ENCODE results near the gene URI1.

Gene URI1

DNA sequence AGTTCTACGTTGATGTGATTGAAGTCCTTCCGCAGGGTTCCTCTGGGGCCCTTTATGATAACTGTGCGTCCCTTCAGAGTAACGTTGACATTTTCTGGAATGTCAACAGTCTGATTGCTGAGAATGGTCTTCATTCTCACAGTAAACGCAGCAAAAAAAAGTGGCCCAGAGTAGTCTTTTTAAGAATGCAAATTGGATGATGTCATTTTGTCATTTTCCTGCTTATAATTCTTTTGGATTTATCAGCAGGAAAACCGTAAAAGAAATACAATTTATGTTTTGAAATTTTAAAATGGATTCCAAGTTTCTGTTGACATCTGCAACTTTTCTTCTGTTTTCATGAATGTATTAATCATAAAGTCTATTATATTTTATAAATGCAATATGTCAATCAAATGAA is 14.8 kb downstream of the URI1 start:
- H3K27ac ChIP-seq (ENCODE audit: extremely low read depth, low read depth, low read length) = 0 out of 2 replicates have a peak overlapping the region, but pooled peaks have one; percentile 24
- peaks cover 26% of the 10 kb centered on the region for H3K4me1 ChIP-seq (ENCODE audit: control insufficient read depth, insufficient read depth, low read length)
- H3K9me3 ChIP-seq (ENCODE audit: control insufficient read depth, insufficient read depth, low read depth, low read length) = peaks cover 2% of the 10 kb centered on the region; the same call in 1 of the 2 replicates
- TF ChIP-seq ZNF629 (tag by site-specific recombination; IDR thresholded peaks at IDR 0.05) (peak; percentile 18; the same call in 1 of the 2 replicates), OSR2 (tag by site-specific recombination; IDR thresholded peaks at IDR 0.05) (no peak), BCL6B (tag by site-specific recombination; IDR thresholded peaks at IDR 0.05) (no peak), ZNF513 (tag by site-specific recombination; IDR thresholded peaks at IDR 0.05) (no peak), ZIC2 (tag by site-specific recombination; IDR thresholded peaks at IDR 0.05) (no peak), PRDM6 (tag by site-specific recombination; IDR thresholded peaks at IDR 0.05) (peak; percentile 58), ZBTB17 (tag by site-specific recombination; IDR thresholded peaks at IDR 0.05) (no peak), KLF9 (tag by site-specific recombination; IDR thresholded peaks at IDR 0.05; ENCODE audit: low read depth) (no peak), SP7 (tag by site-specific recombination; IDR thresholded peaks at IDR 0.05) (peak; percentile 19; the same call in 1 of the 2 replicates), ZNF350 (tag by site-specific recombination; IDR thresholded peaks at IDR 0.05) (no peak), ZBTB20 (tag by site-specific recombination; IDR thresholded peaks at IDR 0.05) (0 out of 2 replicates have a peak, but pooled peaks have one; percentile 24), ZNF362 (tag by site-specific recombination; IDR thresholded peaks at IDR 0.05) (peak; percentile 75), ZSCAN4 (tag by site-specific recombination; IDR thresholded peaks at IDR 0.05) (no peak), ZNF2 (tag by site-specific recombination; IDR thresholded peaks at IDR 0.05) (no peak), KLF7 (tag by site-specific recombination; IDR thresholded peaks at IDR 0.05; ENCODE audit: borderline replicate concordance) (no peak), ZFP37 (tag by site-specific recombination; IDR thresholded peaks at IDR 0.05) (0 out of 2 replicates have a peak, but pooled peaks have one; percentile 30), ZNF777 (tag by site-specific recombination; IDR thresholded peaks at IDR 0.05; ENCODE audit: borderline replicate concordance) (no peak), FEZF1 (tag by site-specific recombination; IDR thresholded peaks at IDR 0.05) (peak; percentile 75; the same call in 1 of the 2 replicates), ATF2 (tag by site-specific recombination; IDR thresholded peaks at IDR 0.05; ENCODE audit: low read depth) (peak; percentile 94), ZNF24 (tag by site-specific recombination; IDR thresholded peaks at IDR 0.05) (no peak)
- H3K4me3 ChIP-seq (ENCODE audit: low read depth, low read length) = no peak overlapping the region
- ChIA-PET POLR2A (no interaction called here), CTCF (interaction anchor here (0.7 to 2.0 kb wide), 2 partner anchors 10 to 50 kb away, joined by 6 to 15 read pairs; no protein-coding TSS in a partner anchor)
- H3K36me3 ChIP-seq (ENCODE audit: control insufficient read depth in 2 of 2, insufficient read depth in 1 of 2, low read length in 2 of 2) = peaks cover 0 to 46% of the 10 kb centered on the region in 2 experiments; a peak in 2 of 3 replicates

All from HEK293 (cell line).